ENCODE results near the gene NELFCD. TPM values are rescaled to one million over a fixed set of nuclear protein-coding genes. Genes with fewer than 3 reads are reported as not detected.

The NELFCD gene
- polyA plus RNA-seq, 1 donor (not counting 4 experiments of a cell fraction or from before 2014, with no cell fraction given), result 68.5 TPM

DNA sequence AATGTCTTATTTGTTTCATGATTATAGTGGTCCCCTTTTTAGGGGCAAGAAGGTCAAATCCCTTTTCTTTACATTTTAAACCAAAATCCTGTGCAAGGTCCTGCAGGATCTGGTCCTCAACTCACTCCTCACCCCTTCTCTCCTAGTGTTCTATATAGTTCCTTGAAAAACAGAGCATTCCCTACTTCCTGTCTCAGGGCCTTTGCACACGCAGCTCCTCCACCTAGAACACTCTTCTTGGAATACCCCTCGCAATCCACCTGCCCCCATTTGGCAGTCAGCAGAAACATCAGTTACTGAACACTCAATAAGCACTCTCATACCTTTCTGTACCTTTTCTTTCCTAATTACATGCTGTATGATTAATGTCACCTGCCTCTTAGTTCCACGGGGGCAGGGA lies 54.3 kb downstream of the NELFCD start:
- no peak overlapping the region for H3K4me3 ChIP-seq (ENCODE audit: control insufficient read depth in 2 of 3, extremely low read depth in 1 of 3, insufficient read depth in 2 of 3, low read depth in 1 of 3, low read length in 3 of 3)
- FAIRE-seq (no peak), DNase-seq (ENCODE audit: low read depth, low spot score) (no peak)
- dilution Hi-C loops (cut with MboI; ENCODE audit: extremely low pct_ligation_motif_present, low sequenced_read_pairs), result no loop called here
- H4K20me1 ChIP-seq (ENCODE audit: control insufficient read depth, extremely low read depth, insufficient read depth, low read length), result no peaks in the 10 kb centered on the region
- no peaks in the 10 kb centered on the region for H3K9me3 ChIP-seq (ENCODE audit: control insufficient read depth, low read depth, low read length)
- peaks cover 27 to 37% of the 10 kb centered on the region in 2 experiments for H3K36me3 ChIP-seq (ENCODE audit: control insufficient read depth in 2 of 2, extremely low read depth in 1 of 2, insufficient read depth in 2 of 2, low read length in 2 of 2)
- TF ChIP-seq, protein P1, sequence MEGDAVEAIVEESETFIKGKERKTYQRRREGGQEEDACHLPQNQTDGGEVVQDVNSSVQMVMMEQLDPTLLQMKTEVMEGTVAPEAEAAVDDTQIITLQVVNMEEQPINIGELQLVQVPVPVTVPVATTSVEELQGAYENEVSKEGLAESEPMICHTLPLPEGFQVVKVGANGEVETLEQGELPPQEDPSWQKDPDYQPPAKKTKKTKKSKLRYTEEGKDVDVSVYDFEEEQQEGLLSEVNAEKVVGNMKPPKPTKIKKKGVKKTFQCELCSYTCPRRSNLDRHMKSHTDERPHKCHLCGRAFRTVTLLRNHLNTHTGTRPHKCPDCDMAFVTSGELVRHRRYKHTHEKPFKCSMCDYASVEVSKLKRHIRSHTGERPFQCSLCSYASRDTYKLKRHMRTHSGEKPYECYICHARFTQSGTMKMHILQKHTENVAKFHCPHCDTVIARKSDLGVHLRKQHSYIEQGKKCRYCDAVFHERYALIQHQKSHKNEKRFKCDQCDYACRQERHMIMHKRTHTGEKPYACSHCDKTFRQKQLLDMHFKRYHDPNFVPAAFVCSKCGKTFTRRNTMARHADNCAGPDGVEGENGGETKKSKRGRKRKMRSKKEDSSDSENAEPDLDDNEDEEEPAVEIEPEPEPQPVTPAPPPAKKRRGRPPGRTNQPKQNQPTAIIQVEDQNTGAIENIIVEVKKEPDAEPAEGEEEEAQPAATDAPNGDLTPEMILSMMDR (optimal IDR thresholded peaks at IDR 0.05 in 1 of 3, IDR thresholded peaks at IDR 0.05 in 1 of 3, conservative IDR thresholded peaks at IDR 0.05 in 1 of 3; ENCODE audit: extremely low read depth in 1 of 3, insufficient read depth in 2 of 3, low read length in 3 of 3), result no peak
- no peak for TF ChIP-seq EZH2 (IDR thresholded peaks at IDR 0.05; ENCODE audit: low read length)
- peaks cover 25% of the 10 kb centered on the region for H3K4me1 ChIP-seq (ENCODE audit: control insufficient read depth, extremely low read depth, insufficient read depth, low read length)
- no peaks in the 10 kb centered on the region for H3K27me3 ChIP-seq (ENCODE audit: control insufficient read depth, extremely low read depth, insufficient read depth, low read length)
- no peak overlapping the region for H2AFZ ChIP-seq (ENCODE audit: control insufficient read depth, low read length)
- H3K79me2 ChIP-seq (ENCODE audit: control insufficient read depth, insufficient read depth, low read length), result peaks cover 63% of the 10 kb centered on the region
- no peak overlapping the region for H3K9ac ChIP-seq (ENCODE audit: control insufficient read depth, extremely low read depth, insufficient read depth, low read length)
- H3K4me2 ChIP-seq (ENCODE audit: control insufficient read depth, extremely low read depth, insufficient read depth, low read depth, low read length), result no peak overlapping the region
- H3K9me1 ChIP-seq (ENCODE audit: control insufficient read depth, extremely low read depth, insufficient read depth, low read length), result peaks cover 2% of the 10 kb centered on the region
- H3K27ac ChIP-seq (ENCODE audit: control insufficient read depth, insufficient read depth, low read length), result no peak overlapping the region

DNA sequence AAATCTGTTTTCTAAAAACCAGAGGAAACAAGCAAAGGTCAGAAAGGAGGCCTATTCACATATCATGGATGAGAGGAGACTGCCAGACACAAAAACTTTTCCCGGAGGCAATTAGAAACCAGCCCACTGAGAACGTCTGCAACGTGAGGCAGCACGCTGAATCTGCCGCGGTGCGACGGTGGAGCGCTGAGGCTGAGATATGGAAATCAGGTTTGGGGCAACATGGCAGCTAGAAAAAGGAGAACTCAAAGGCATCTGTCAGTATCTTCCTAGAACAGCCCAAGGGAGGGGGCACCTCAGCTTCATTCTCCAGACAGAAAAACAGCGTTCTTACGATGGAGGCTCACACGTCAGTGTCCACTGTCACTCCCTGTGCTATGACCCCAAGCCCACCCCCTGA lies 56.3 kb downstream of the NELFCD start:
- no peaks in the 10 kb centered on the region for H3K9me3 ChIP-seq (ENCODE audit: control insufficient read depth, low read depth, low read length)
- peaks cover 29 to 40% of the 10 kb centered on the region in 2 experiments for H3K36me3 ChIP-seq (ENCODE audit: control insufficient read depth in 2 of 2, extremely low read depth in 1 of 2, insufficient read depth in 2 of 2, low read length in 2 of 2)
- no peak for DNase-seq (ENCODE audit: low read depth, low spot score)
- no peak overlapping the region for H3K9ac ChIP-seq (ENCODE audit: control insufficient read depth, extremely low read depth, insufficient read depth, low read length)
- dilution Hi-C loops (cut with MboI; ENCODE audit: extremely low pct_ligation_motif_present, low sequenced_read_pairs), result no loop called here
- no peak overlapping the region for H3K27ac ChIP-seq (ENCODE audit: control insufficient read depth, insufficient read depth, low read length)
- no peaks in the 10 kb centered on the region for H3K27me3 ChIP-seq (ENCODE audit: control insufficient read depth, extremely low read depth, insufficient read depth, low read length)
- no peak for FAIRE-seq
- no peaks in the 10 kb centered on the region for H4K20me1 ChIP-seq (ENCODE audit: control insufficient read depth, extremely low read depth, insufficient read depth, low read length)
- H3K4me3 ChIP-seq (ENCODE audit: control insufficient read depth in 2 of 3, extremely low read depth in 1 of 3, insufficient read depth in 2 of 3, low read depth in 1 of 3, low read length in 3 of 3), result no peak overlapping the region
- H3K9me1 ChIP-seq (ENCODE audit: control insufficient read depth, extremely low read depth, insufficient read depth, low read length), result peaks cover 2% of the 10 kb centered on the region
- H3K4me2 ChIP-seq (ENCODE audit: control insufficient read depth, extremely low read depth, insufficient read depth, low read depth, low read length), result no peak overlapping the region
- H3K4me1 ChIP-seq (ENCODE audit: control insufficient read depth, extremely low read depth, insufficient read depth, low read length), result peaks cover 25% of the 10 kb centered on the region
- H2AFZ ChIP-seq (ENCODE audit: control insufficient read depth, low read length), result no peak overlapping the region
- peaks cover 66% of the 10 kb centered on the region for H3K79me2 ChIP-seq (ENCODE audit: control insufficient read depth, insufficient read depth, low read length)
- no peak for TF ChIP-seq EZH2 (IDR thresholded peaks at IDR 0.05; ENCODE audit: low read length)
- TF ChIP-seq, protein P1 (optimal IDR thresholded peaks at IDR 0.05 in 1 of 3, IDR thresholded peaks at IDR 0.05 in 1 of 3, conservative IDR thresholded peaks at IDR 0.05 in 1 of 3; ENCODE audit: extremely low read depth in 1 of 3, insufficient read depth in 2 of 3, low read length in 3 of 3), result no peak

Data from keratinocyte (primary cell).